GM19452 (cell line): Measurements from ENCODE around the gene SCN8A.
"Not testable (repeated sequence)": the region's sequence is repeated elsewhere in the genome, so short reads cannot be mapped to it uniquely, and the experiment has no call there.

ENCODE experiments used
- ATAC-seq: cut with Tn5 transposase; IDR thresholded peaks from one replicate; pipeline ENCODE4 v1.9.1; 2021; ENCODE audit not compliant: unreplicated experiment

SCN8A gene

GRCh38 chr12:51621156-51621922 is 30.3 kb downstream of the SCN8A start:
- no peak for ATAC-seq

- no peak for ATAC-seq
Observed at GRCh38 chr12:51622564-51622963, 31.5 kb downstream of the SCN8A start.

- no peak for ATAC-seq
Observed at GRCh38 chr12:51625370-51625769, 34.3 kb downstream of the SCN8A start.

- no peak for ATAC-seq
Observed at GRCh38 chr12:51626115-51626514, 35.1 kb downstream of the SCN8A start.

GRCh38 chr12:51626629-51627028 is 35.6 kb downstream of the SCN8A start:
- no peak for ATAC-seq

- no peak for ATAC-seq
Observed at GRCh38 chr12:51630256-51630880, 39.3 kb downstream of the SCN8A start.

GRCh38 chr12:51630986-51631385 is 40.0 kb downstream of the SCN8A start:
- no peak for ATAC-seq

- no peak for ATAC-seq
Observed at GRCh38 chr12:51631591-51631990, 40.6 kb downstream of the SCN8A start.

GRCh38 chr12:51632623-51633022 is 41.6 kb downstream of the SCN8A start:
- ATAC-seq: no peak

- no peak for ATAC-seq
Observed at GRCh38 chr12:51635346-51635745, 44.3 kb downstream of the SCN8A start.

GRCh38 chr12:51636581-51636980 is 45.5 kb downstream of the SCN8A start:
- ATAC-seq: no peak

- ATAC-seq: no peak
Observed at GRCh38 chr12:51636986-51637385, 46.0 kb downstream of the SCN8A start.

GRCh38 chr12:51639361-51639760 is 48.3 kb downstream of the SCN8A start:
- ATAC-seq: no peak

GRCh38 chr12:51642286-51642685 is 51.3 kb downstream of the SCN8A start:
- ATAC-seq: no peak

GRCh38 chr12:51643951-51644350 is 52.9 kb downstream of the SCN8A start:
- no peak for ATAC-seq

- ATAC-seq: not testable (repeated sequence)
Observed at GRCh38 chr12:51644691-51645090, 53.7 kb downstream of the SCN8A start.

- no peak for ATAC-seq
Observed at GRCh38 chr12:51645961-51646360, 54.9 kb downstream of the SCN8A start.

- ATAC-seq: no peak
Observed at GRCh38 chr12:51647647-51648046, 56.6 kb downstream of the SCN8A start.

- ATAC-seq: no peak
Observed at GRCh38 chr12:51653431-51653830, 62.4 kb downstream of the SCN8A start.

- ATAC-seq: no peak
Observed at GRCh38 chr12:51661199-51661598, 70.2 kb downstream of the SCN8A start.

- no peak for ATAC-seq
Observed at GRCh38 chr12:51661836-51662235, 70.8 kb downstream of the SCN8A start.

- no peak for ATAC-seq
Observed at GRCh38 chr12:51662728-51663154, 71.7 kb downstream of the SCN8A start.

GRCh38 chr12:51663390-51663789 is 72.4 kb downstream of the SCN8A start:
- ATAC-seq: no peak
